ENCODE data around the gene HERC4.

HERC4 gene

DNA sequence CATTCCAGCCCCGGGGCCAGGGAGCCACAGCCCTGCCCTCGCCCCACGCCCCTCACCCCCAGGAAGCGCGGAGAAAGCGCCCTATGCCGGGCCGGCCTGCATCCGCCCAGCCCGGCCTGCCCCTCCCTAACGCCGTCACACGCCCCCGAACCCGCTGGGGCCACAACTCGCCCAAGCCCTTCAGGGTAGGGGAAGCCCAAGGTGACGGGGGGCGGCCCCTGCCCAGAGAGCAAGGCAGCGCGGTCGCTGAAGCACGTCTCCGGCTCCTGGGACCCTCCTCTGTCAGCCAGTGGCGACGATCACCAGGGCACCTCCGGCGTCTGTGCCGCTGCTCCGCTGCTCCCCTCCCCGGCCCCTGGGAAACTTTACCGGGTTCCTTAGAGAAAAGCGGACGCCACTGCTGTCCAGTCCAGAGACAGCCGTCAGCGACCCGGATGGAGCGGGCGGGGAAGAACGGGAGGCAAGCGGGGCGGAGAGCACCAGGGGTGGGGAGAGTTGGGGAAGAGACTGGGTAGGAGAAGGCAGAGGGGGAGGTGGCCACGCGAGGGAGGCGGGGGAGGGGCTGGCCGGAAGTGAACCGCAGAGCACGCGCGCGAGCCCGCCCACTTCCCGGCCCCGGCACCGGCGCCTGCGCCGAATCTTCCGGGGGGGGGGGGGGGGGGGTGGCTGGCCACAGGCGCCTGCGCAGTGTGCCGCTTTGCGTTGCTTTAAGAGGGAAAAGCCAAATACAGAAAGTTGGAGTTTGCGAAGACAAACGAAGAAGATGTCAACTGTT, at the start of gene HERC4:
HERC4 (minus strand) TSS at position 509 of the 775 bp plus-strand sequence. CDS start 2,175 bp downstream, outside the sequence.
- peak; percentile 82 to 84 for DNase-seq (ENCODE audit: low read depth in 2 of 2)

GRCh38 chr10:68124718-68125117, 49.6 kb upstream of the HERC4 start:
- DNase-seq (ENCODE audit: low read depth in 2 of 2), result no peak

GRCh38 chr10:68121852-68122251, 46.8 kb upstream of the HERC4 start:
- DNase-seq (ENCODE audit: low read depth in 2 of 2), result no peak

DNA sequence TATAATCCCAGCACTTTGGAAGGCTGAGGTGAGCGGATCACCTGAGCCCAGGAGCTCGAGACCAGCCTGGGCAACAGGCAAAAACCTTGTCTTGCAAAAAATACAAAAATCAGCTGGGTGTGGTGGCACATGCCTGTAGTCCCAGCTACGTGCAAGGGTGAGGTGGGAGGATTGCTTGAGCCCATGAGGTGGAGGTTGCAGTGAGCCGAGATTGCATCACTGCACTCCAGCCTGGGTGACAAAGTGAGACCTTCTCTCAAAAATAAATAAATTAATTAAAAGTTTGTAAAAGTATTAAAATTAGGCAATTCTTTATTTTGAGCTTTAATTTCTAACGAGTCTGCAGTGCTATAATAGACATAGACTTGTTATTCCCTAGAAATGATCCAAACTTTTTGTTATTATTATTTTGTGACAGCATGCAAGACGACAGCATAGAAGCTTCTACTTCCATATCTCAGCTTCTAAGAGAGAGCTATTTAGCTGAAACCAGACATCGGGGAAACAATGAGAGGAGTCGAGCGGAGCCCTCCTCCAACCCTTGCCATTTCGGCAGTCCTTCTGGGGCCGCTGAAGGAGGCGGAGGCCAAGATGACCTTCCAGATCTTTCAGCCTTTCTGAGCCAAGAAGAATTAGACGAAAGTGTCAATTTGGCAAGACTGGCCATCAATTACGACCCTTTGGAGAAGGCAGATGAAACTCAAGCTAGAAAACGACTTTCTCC, 46.1 kb upstream of the HERC4 start:
- DNase-seq (ENCODE audit: low read depth in 2 of 2), result no peak

DNA sequence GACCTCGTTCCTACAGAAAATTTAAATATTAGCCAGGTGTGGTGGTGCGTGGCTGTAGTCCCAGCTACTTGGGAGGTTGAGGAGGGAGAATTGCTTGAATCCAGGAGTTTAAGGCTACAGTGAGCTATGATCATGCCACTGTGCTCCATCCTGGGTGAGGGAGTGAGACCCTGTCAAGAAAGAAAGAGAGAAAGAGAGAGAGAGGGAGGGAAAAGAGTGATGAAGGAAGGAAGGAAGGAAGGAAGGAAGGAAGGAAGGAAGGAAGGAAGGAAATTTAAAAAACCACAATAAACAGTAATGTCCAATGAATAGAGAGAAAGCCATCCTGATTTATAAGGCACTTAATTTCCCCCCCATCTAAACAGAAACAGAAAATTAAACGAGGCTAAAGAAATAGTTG, 43.6 kb upstream of the HERC4 start:
- no peak for DNase-seq (ENCODE audit: low read depth in 2 of 2)

- DNase-seq (ENCODE audit: low read depth in 2 of 2), result no peak
These were observed 37.8 kb upstream of the HERC4 start for GRCh38 chr10:68112837-68113236.

DNA sequence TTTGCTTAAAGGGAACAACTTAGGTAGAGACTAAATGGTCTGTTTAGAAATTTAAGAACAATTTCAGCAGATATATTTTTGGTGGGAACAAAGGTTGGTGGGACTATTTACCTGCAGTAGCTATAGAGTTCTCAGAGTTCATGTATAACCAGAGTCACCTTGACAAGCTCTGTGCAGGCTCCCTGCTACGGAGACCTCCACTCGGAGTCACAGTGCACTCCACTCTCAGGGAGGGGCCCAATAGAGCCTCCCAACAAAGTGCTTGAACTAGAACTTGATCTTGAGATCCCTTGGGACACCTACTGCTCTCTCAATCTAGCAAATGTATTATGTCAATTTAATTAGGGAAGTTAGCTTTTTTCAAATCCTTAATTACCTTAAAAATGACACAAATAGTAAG, 36.5 kb upstream of the HERC4 start:
- no peak for DNase-seq (ENCODE audit: low read depth in 2 of 2)

DNA sequence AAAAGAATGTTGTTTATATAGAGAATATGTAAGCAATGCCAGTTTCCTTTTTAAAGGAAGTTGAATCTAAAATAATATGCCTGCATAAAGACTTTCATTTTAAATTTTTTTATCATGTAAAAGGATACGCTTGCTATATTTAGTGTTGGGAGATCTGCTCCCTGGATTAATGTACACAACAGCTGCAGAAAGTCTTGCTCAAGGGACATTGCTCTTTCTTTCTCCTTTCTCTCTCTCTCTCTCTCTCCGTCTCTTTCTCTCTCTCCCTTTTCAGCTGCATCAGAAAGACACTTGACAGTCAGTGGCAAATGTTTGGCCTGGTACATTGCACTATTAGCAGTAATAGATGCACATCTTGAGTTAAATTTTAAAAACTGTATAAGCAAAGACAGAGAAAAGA, 34.9 kb upstream of the HERC4 start:
- DNase-seq (ENCODE audit: low read depth in 2 of 2), result no peak

DNA sequence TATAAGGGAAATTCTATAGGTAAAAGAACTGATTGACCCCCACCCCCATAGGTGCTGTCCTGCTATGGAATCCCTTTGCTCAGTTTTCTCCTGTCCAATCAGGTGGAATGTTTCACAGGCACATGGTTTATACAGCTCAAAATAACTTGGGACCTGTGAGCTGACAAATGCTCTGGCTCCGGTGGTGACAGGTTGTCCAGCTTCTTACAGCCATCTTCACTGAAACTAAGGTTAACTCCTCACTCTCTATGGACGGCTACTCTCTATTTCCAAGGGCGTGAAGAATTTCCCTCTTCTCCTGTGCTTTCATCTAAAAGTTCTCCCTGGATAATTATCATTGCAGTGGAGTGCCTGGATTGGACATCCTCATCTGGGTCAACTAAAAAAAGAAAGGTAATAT, 34.2 kb upstream of the HERC4 start, which contains the start of gene MYPN:
MYPN (plus strand) TSS at position 158 of the 400 bp plus-strand sequence. CDS start 11,951 bp downstream, outside the sequence.
- no peak for DNase-seq (ENCODE audit: low read depth in 2 of 2)

DNA sequence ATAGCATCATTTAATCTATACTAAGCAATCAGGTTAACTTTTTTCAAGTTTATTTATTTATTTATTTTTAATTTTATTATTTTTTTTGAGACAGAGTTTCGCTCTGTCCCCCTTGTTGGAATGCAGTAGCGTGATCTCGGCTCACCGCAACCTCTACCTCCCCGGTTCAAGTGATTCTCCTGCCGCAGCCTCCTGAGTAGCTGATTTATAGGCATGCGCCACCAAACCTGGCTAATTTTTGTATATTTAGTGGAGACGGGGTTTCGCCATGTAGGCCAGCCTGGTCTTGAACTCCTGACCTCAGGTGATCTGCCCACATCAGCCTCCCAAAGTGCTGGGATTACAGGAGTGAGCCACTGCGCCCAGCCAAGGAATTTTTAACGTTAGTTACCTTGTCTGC, 33.6 kb upstream of the HERC4 start:
- DNase-seq (ENCODE audit: low read depth in 2 of 2), result no peak

- DNase-seq (ENCODE audit: low read depth in 2 of 2), result no peak
These were observed 33.0 kb upstream of the HERC4 start for GRCh38 chr10:68108051-68108450.

DNA sequence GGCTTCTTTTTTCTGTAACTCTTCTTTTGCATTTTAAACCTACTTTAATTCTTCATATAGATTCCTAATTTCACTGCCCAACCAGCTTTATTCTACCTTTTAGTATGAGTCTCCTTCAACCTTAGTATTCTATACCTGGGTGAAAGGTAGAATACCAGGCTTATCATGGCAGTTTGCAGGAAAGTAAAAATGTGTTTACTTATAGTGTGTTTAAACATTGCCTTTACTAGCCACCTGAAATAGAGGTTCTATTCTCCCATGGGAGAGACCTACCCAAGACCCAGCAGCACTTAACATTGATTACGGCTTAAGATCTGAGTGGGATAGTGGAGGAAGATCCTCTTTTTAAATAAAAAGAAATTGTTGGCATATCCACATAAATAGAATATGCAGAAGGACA, 32.6 kb upstream of the HERC4 start:
- no peak for DNase-seq (ENCODE audit: low read depth in 2 of 2)

DNA sequence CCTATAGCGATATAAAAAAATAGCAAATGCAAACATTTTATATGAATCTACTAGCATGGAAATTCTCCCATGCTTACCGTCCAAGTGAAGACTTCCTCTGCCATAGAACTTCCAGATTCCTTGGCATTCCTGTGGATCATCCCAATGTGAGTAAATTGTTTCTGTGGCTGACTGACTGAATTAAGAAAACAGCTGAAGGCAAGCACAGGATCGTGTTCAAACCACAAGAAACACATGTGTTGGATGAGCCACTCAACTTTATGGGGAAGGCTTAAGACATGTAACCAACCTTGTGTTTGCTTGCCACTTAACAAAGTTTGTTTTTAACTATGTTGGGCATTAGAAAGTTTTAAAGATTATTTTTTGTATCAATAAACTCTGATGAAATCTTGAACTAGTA, 31.6 kb upstream of the HERC4 start:
- no peak for DNase-seq (ENCODE audit: low read depth in 2 of 2)

GRCh38 chr10:68105820-68106219, 30.7 kb upstream of the HERC4 start:
- no peak for DNase-seq (ENCODE audit: low read depth in 2 of 2)

- DNase-seq (ENCODE audit: low read depth in 2 of 2), result no peak
These were observed 28.8 kb upstream of the HERC4 start for GRCh38 chr10:68103901-68104300.

DNA sequence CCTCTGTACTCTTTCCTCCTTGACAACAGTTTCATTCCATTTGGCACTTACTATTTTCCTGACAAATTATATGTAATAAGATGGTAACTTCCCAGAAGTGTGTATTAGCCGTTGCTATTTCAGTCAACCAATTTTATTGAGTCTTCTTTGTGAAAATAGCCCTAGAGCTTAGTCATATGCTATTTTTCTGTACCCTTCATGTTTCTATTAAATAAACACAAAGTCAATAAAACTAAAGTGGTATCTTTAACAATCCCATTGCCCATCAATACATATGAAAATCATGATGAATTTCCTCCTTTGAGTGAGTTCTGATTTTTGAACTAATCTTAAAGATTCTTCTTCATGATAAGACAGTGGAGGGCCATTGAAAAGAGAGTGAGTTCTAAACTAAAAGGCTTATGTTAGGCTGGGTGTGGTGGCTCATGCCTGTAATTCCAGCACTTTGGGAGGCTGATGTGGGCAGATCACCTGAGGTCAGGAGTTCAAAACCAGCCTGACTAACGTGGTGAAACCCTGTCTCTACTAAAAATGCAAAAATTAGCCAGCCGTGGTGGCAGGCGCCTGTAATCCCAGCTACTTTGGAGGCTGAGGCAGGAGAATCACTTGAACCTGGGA, 28.3 kb upstream of the HERC4 start:
- no peak for DNase-seq (ENCODE audit: low read depth in 2 of 2)

- no peak for DNase-seq (ENCODE audit: low read depth in 2 of 2)
These were observed 26.0 kb upstream of the HERC4 start for GRCh38 chr10:68101066-68101465.

GRCh38 chr10:68099736-68100135, 24.7 kb upstream of the HERC4 start:
- no peak for DNase-seq (ENCODE audit: low read depth in 2 of 2)

DNA sequence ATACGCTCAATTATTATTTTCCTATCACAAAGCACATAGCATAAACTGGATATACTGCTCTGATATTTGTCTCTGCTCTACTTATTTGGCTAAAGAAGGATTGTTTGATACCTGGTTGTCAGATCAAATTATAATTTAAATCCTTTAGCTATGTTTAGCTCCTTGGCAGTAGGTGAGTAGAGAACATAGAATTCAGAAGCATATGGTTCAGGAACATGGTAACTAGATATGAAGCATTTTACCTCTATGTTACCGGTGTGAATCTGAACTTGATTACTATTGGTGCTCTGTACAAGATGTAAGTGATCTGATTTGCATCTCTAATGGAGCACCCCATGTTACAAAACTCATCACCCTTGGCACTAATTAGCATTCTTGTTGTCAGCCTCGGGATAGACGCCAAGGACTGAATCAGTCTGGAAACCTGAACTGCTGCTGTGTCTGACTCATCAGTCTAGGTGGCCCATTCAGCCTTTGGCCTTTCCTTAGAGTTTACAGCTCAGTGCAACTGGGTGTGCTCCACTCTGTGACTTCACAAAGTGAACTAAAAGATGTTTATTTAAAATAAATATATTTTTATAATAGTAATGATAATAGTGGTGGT, 21.9 kb upstream of the HERC4 start:
- DNase-seq (ENCODE audit: low read depth in 2 of 2), result no peak

GRCh38 chr10:68095153-68095552, 20.1 kb upstream of the HERC4 start:
- DNase-seq (ENCODE audit: low read depth in 2 of 2), result no peak

GRCh38 chr10:68092512-68092911, 17.4 kb upstream of the HERC4 start:
- DNase-seq (ENCODE audit: low read depth in 2 of 2), result no peak

DNA sequence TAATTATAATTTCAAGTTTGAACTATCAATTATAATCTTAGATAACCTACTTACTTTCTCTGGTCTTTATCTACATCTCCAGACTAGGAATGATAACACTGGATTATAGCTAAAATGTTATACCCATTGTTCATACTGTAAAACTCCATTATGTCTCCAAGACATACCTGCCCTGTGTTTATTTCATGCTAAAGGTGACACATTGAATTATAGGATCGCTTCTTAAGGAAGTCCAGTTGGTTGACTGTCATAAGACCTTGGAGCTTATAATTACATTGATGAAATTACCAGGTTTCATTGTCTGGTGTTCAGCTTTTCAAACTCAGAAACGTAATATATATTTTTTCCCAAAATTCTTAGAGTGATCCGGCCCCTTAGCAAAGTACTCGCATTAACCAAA, 15.5 kb upstream of the HERC4 start:
- no peak for DNase-seq (ENCODE audit: low read depth in 2 of 2)
